HepG2 (cell line): Measurements from ENCODE around the gene TENT5A. TPM values are rescaled to one million over a fixed set of nuclear protein-coding genes. Genes with fewer than 3 reads are reported as not detected.

ENCODE experiments used
- ATAC-seq: fragments of 200-7000 bp; cut with Tn5 transposase; 3 replicates; pipeline ENCODE4 v1.9.1; 2020; ENCODE audit warnings: mild to moderate bottlenecking, moderate library complexity
- BruUV-seq: library from RNA; stranded (reverse); fragments of 400-500 nt; replicated peaks from 2 replicates; lab custom pipeline; 2021; lab: Mats Ljungman, UMichigan
- CTCF ChIA-PET: fragments of 300-600 bp; formaldehyde crosslinking; extraction: SDS; loops from one replicate; lab custom pipeline; 2021; ENCODE audit warnings: low total read pairs, inconsistent platforms, low intra/inter-chr PET ratio; lab: Yijun Ruan, JAX
- POLR2A ChIA-PET: fragments of 350-600 bp; sonication (Branson Sonifier 250); formaldehyde crosslinking; loops from one replicate; lab custom pipeline; 2020; ENCODE audit warnings: antibody characterized with exemption, inconsistent platforms; lab: Yijun Ruan, JAX
- DNase-seq: peaks from one replicate; pipeline ENCODE4 v3.0.0-alpha.2; 2015; ENCODE audit warnings: low spot score
- FAIRE-seq: peaks from 3 replicates; lab custom pipeline; 2011; peaks lifted over from hg19 to GRCh38; lab: Jason Lieb, UNC
- H2AFZ ChIP-seq: one replicate; pipeline ENCODE4 v1.6.1; 2011; ENCODE audit warnings: low read length, inconsistent platforms
- H3K27ac ChIP-seq: fragments of 300-600 bp; 3 replicates; pipeline ENCODE4 v1.8.0; 2011; ENCODE audit warnings: mixed run types, mild to moderate bottlenecking, mixed read lengths, low read length, inconsistent platforms; ENCODE audit not compliant: insufficient read depth; ENCODE audit errors: extremely low read length
- H3K27me3 ChIP-seq, 2 experiments: fragments of 200-600 bp in 1 of 2; 2 replicates in 1 of 2; 3 replicates in 1 of 2; pipeline versions ENCODE4 v1.6.0 to v1.8.0; 2011; ENCODE audit warnings: low read length in 2 of 2, mild to moderate bottlenecking in 2 of 2, moderate library complexity in 2 of 2, inconsistent platforms in 1 of 2; ENCODE audit not compliant: insufficient read depth in 2 of 2, control insufficient read depth in 1 of 2
- H3K36me3 ChIP-seq, 2 experiments: fragments of 200-600 bp in 1 of 2; replicated peaks in 1 of 2; 2 replicates in 1 of 2; 3 replicates in 1 of 2; pipeline versions ENCODE4 v1.5.1 to v1.8.0; 2011; ENCODE audit warnings: low read length in 2 of 2, inconsistent platforms in 1 of 2; ENCODE audit not compliant: insufficient read depth in 2 of 2, control insufficient read depth in 1 of 2
- H3K4me1 ChIP-seq: 2 replicates; pipeline ENCODE4 v1.5.1; 2012; ENCODE audit warnings: low read length, inconsistent platforms; ENCODE audit not compliant: insufficient read depth
- H3K4me2 ChIP-seq: 2 replicates; pipeline ENCODE4 v1.6.0; 2011; ENCODE audit warnings: low read depth, low read length, inconsistent platforms
- H3K4me3 ChIP-seq, 3 experiments: fragments of 200-600 bp in 1 of 3; sonication (generic), shearing (Covaris generic) in 1 of 3; replicated peaks in 1 of 3; 2 replicates each; pipeline ENCODE4 v1.5.1; 2011 to 2016; ENCODE audit warnings: low read length in 3 of 3, inconsistent platforms in 2 of 3, low read depth in 2 of 3, mild to moderate bottlenecking in 2 of 3, control low read depth in 1 of 3, mixed read lengths in 1 of 3; ENCODE audit not compliant: insufficient read depth in 1 of 3
- H3K79me2 ChIP-seq: one replicate; pipeline ENCODE4 v1.6.1; 2011; ENCODE audit warnings: low read length, inconsistent platforms; ENCODE audit not compliant: insufficient read depth
- H3K9ac ChIP-seq: 2 replicates; pipeline ENCODE4 v1.6.0; 2011; ENCODE audit warnings: mild to moderate bottlenecking, low read depth, low read length, inconsistent platforms; ENCODE audit not compliant: insufficient read depth
- H3K9me3 ChIP-seq: 2 replicates; pipeline ENCODE4 v1.5.1; 2012; ENCODE audit warnings: mild to moderate bottlenecking, low read length
- H4K20me1 ChIP-seq: 2 replicates; pipeline ENCODE4 v1.6.0; 2011; ENCODE audit warnings: inconsistent platforms, mild to moderate bottlenecking, low read length, moderate library complexity; ENCODE audit not compliant: insufficient read depth
- AHDC1 ChIP-seq: sonication (generic); formaldehyde crosslinking; IDR thresholded peaks from 2 replicates; pipeline ENCODE4 v1.5.1; 2020; ENCODE audit warnings: mild to moderate bottlenecking, missing genetic modification reagents, borderline replicate concordance
- NFIC ChIP-seq: IDR thresholded peaks from 2 replicates; pipeline ENCODE4 v1.6.1; 2012; ENCODE audit warnings: mild to moderate bottlenecking, low read length, inconsistent platforms
- RARA ChIP-seq: IDR thresholded peaks from 2 replicates; pipeline ENCODE4 v1.6.1; 2016; ENCODE audit warnings: missing genetic modification reagents, missing compliant biosample characterization
- SOX13 ChIP-seq, 3 experiments: fragments of 450-650 bp in 1 of 3; sonication (generic) in 1 of 3; formaldehyde crosslinking in 1 of 3; IDR thresholded peaks in 2 of 3; conservative IDR thresholded peaks in 1 of 3; 2 replicates each; pipeline versions ENCODE4 v1.5.0 to v1.6.1; 2016 to 2020; ENCODE audit warnings: antibody characterized with exemption in 1 of 3, mild to moderate bottlenecking in 1 of 3, missing compliant biosample characterization in 1 of 3, missing genetic modification reagents in 1 of 3, moderate library complexity in 1 of 3
- ZNF362 ChIP-seq: sonication (generic); formaldehyde crosslinking; IDR thresholded peaks from 2 replicates; pipeline ENCODE4 v1.4.0; 2020; ENCODE audit warnings: missing genetic modification reagents, mild to moderate bottlenecking, borderline replicate concordance
- ZNF460 ChIP-seq: sonication (generic); formaldehyde crosslinking; IDR thresholded peaks from 2 replicates; pipeline ENCODE4 v1.5.1; 2020; ENCODE audit warnings: missing genetic modification reagents, mild to moderate bottlenecking, borderline replicate concordance
- WGBS: methylation state at CpG from one replicate; pipeline ENCODE4 v1.1.6; 2017; ENCODE audit warnings: low lambda C conversion rate; 5-methylcytosine and 5-hydroxymethylcytosine counted together
- in situ Hi-C: cut with HindIII; loops from 2 replicates; pipeline ENCODE4 v1.10.0; 2017; ENCODE audit warnings: low pct_unique_long_range_greater_than_20kb; ENCODE audit not compliant: extremely low pct_ligation_motif_present
- intact Hi-C: fragments of 100-400 bp; cut with micrococcal nuclease; formaldehyde crosslinking; loops from one replicate; pipeline ENCODE4 v1.10.0; 2022; ENCODE audit not compliant: unreplicated experiment
- polyA plus RNA-seq, 8 experiments: library from polyadenylated mRNA; depleted of rRNA in 3 of 8; stranded (reverse) in 7 of 8; unstranded in 1 of 8; fragments of >200 nt; fragmentation: Illumina TruSeq in 4 of 8; extraction: Trizol in 4 of 8; gene quantifications; 2 replicates each; pipeline versions ENCODE4 v1.2.1 to v1.2.3, GENCODE V29; 2011 to 2016; ENCODE audit warnings: low read depth in 4 of 8, missing spikeins in 1 of 8, mixed read lengths in 1 of 8; ENCODE audit not compliant: insufficient read depth in 1 of 8
- total RNA-seq, 5 experiments: library from RNA; depleted of rRNA; stranded (reverse); fragments of >200 nt; fragmentation: Illumina TruSeq; extraction: Trizol; gene quantifications; 2 replicates each; pipeline ENCODE4 v1.2.3, GENCODE V29; 2016; ENCODE audit warnings: low read depth in 1 of 5
- TF ChIP-seq, protein P1 (sequence below): IDR thresholded peaks from 2 replicates; pipeline ENCODE4 v1.4.0; 2020; ENCODE audit warnings: mild to moderate bottlenecking, missing genetic modification reagents

The TENT5A gene
- total and polyA plus RNA-seq, 2 of the 13 experiments (the other 11 are each of a cell fraction or from before 2014, with no cell fraction given) = 8.0 to 13.8 TPM

DNA sequence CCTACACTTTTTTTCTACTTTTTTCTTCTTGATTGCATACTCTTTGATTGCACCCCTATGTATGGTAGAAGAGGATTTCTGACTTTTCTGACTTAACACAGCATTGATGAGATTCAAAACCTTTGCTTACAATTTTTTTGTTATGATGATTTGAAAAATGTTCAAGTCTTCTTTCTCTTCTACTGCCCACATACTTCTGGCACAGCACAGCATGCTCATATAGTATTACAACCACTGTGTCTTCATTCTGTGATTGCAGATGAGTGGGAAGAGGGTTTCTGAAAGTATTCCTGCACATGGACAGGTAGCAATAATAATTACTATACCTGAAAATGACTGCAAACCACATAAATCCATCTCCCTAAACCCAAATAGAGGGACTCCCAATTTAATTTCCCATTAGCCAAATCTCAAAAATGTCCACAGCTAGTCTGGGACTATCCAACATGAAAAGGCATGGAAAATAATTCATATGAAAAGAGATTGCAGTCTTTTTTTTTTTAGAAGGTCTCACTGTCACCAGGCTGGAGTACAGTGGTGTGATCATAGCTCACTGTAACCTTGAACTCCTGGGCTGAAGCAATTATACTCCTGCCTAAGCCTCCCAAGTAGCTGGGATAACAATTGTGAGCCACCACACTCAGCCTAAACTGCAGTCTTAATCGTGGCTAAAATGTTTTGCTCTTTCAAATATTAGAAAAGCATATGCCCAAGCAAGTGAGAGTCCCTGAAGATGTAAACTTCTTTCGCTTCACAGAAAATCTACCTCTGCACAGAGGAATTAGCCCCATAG, 15.9 kb upstream of the TENT5A start:
- Histone ChIP-seq H3K9ac (no peak overlapping the region), H2AFZ (no peak overlapping the region), H3K36me3 (no peaks in the 10 kb centered on the region), H3K27ac (no peak overlapping the region), H3K4me1 (peaks cover 76% of the 10 kb centered on the region), H3K9me3 (no peaks in the 10 kb centered on the region), H3K4me2 (0 out of 2 replicates have a peak overlapping the region, but pooled peaks have one; percentile 1), H3K4me3 (no peak overlapping the region), H3K79me2 (no peaks in the 10 kb centered on the region), H4K20me1 (no peaks in the 10 kb centered on the region), H3K27me3 (no peaks in the 10 kb centered on the region)
- ATAC-seq = peak; percentile 50
- 54% methylated on average over 2 of the region's 2 CpGs for WGBS
- no peak for FAIRE-seq
- DNase-seq = peak; percentile 37
- in situ Hi-C loops = no loop called here
- ChIA-PET POLR2A (interaction anchor here (3.6 kb wide), 1 partner anchor 16 kb away, joined by 50 read pairs; the partner anchor contains the start of gene TENT5A), CTCF (no interaction called here)
- intact Hi-C loops = loop anchor here (5.0 kb wide), 2 partner anchors 54 to 169 kb away; no protein-coding TSS in a partner anchor
- no TSS peak for BruUV-seq
- TF ChIP-seq SOX13 (IDR thresholded peaks at IDR 0.05) = no peak
- 0 out of 4 replicates have a peak, but pooled peaks of 1 of the 2 experiments have one; percentile 22 for TF ChIP-seq SOX13 (CRISPR knock-in tag; conservative IDR thresholded peaks at IDR 0.05 in 1 of 2, IDR thresholded peaks at IDR 0.05 in 1 of 2)
- TF ChIP-seq, protein P1, sequence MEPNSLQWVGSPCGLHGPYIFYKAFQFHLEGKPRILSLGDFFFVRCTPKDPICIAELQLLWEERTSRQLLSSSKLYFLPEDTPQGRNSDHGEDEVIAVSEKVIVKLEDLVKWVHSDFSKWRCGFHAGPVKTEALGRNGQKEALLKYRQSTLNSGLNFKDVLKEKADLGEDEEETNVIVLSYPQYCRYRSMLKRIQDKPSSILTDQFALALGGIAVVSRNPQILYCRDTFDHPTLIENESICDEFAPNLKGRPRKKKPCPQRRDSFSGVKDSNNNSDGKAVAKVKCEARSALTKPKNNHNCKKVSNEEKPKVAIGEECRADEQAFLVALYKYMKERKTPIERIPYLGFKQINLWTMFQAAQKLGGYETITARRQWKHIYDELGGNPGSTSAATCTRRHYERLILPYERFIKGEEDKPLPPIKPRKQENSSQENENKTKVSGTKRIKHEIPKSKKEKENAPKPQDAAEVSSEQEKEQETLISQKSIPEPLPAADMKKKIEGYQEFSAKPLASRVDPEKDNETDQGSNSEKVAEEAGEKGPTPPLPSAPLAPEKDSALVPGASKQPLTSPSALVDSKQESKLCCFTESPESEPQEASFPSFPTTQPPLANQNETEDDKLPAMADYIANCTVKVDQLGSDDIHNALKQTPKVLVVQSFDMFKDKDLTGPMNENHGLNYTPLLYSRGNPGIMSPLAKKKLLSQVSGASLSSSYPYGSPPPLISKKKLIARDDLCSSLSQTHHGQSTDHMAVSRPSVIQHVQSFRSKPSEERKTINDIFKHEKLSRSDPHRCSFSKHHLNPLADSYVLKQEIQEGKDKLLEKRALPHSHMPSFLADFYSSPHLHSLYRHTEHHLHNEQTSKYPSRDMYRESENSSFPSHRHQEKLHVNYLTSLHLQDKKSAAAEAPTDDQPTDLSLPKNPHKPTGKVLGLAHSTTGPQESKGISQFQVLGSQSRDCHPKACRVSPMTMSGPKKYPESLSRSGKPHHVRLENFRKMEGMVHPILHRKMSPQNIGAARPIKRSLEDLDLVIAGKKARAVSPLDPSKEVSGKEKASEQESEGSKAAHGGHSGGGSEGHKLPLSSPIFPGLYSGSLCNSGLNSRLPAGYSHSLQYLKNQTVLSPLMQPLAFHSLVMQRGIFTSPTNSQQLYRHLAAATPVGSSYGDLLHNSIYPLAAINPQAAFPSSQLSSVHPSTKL (CRISPR knock-in tag) = peak; percentile 45; the same call in 1 of the 2 replicates
- peak; percentile 34; the same call in 1 of the 2 replicates for TF ChIP-seq RARA
- TF ChIP-seq ZNF460 (CRISPR knock-in tag) = peak; percentile 95
- no peak for TF ChIP-seq NFIC
- peak; percentile 46; the same call in 1 of the 2 replicates for TF ChIP-seq ZNF362 (CRISPR knock-in tag)
- 0 out of 2 replicates have a peak, but pooled peaks have one; percentile 23 for TF ChIP-seq AHDC1
